GM20000 (cell line): Measurements from ENCODE around the gene RARRES2.

Source experiments
- DNase-seq: peaks from one replicate; pipeline ENCODE4 v3.0.0; 2012; ENCODE audit warnings: low spot score
- TF ChIP-seq, protein P1 (sequence below): IDR thresholded peaks from 2 replicates; pipeline ENCODE4 v1.5.1; 2012; ENCODE audit warnings: mild to moderate bottlenecking, control low read depth; ENCODE audit errors: extremely low read depth, missing control alignments

Gene RARRES2

DNA sequence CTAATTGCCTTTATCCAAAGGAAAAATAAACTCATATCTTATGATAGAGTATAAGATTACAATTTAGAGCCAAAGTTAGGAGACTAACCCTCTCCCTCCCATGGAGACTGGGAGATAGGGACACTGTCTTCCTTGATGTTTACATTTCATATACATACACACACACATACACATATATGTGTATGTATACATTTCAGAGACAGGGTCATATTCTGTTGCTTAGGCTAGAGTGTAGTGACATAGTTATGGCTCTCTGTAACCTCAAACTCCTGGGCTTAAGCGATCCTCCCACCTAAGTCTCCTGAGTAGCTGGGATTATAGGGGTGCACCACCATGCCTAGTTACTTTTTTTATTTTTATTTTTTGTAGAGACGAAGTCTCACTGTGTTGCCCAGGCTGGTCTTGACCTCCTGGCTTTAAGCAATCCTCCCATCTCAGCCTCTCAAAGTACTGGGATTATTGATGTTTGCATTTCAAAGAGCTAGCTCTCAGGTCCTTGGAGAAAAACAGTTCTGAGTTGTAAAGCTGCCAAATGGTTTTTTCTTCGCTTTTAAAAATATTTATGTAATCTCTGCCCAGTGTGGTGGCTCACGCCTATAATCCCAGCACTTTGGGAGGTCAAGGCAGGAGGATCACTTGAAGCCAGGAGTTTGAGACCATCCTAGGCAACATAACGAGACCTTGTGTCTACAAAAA lies 19.1 kb upstream of the RARRES2 start:
- TF ChIP-seq, protein P1, sequence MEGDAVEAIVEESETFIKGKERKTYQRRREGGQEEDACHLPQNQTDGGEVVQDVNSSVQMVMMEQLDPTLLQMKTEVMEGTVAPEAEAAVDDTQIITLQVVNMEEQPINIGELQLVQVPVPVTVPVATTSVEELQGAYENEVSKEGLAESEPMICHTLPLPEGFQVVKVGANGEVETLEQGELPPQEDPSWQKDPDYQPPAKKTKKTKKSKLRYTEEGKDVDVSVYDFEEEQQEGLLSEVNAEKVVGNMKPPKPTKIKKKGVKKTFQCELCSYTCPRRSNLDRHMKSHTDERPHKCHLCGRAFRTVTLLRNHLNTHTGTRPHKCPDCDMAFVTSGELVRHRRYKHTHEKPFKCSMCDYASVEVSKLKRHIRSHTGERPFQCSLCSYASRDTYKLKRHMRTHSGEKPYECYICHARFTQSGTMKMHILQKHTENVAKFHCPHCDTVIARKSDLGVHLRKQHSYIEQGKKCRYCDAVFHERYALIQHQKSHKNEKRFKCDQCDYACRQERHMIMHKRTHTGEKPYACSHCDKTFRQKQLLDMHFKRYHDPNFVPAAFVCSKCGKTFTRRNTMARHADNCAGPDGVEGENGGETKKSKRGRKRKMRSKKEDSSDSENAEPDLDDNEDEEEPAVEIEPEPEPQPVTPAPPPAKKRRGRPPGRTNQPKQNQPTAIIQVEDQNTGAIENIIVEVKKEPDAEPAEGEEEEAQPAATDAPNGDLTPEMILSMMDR = no peak
- no peak for DNase-seq

DNA sequence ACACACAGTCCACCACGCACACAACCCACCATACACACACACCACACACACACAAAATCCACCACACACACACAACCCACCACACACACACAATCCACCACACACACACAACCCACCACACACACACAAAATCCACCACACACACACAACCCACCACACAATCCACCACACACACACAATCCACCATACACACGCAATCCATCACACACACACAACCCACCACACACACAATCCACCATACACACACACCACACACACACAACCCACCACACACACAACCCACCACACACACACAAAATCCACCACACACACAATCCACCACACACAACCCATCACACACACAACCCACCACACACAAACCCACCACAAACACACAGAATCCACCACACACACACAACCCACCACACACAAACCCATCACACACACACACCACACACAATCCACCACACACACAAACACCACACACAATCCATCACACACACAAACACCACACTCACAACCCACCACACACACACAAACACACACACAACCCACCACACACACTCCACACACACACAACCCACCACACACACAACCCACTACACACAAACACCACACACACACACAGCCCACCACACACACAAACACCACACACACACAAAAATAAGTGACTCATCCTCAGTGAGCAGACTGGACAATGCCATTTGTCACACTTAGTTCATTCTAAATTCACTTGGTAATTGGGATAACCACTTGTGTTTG lies 18.4 kb upstream of the RARRES2 start:
- TF ChIP-seq, protein P1 = no peak
- DNase-seq = no peak

DNA sequence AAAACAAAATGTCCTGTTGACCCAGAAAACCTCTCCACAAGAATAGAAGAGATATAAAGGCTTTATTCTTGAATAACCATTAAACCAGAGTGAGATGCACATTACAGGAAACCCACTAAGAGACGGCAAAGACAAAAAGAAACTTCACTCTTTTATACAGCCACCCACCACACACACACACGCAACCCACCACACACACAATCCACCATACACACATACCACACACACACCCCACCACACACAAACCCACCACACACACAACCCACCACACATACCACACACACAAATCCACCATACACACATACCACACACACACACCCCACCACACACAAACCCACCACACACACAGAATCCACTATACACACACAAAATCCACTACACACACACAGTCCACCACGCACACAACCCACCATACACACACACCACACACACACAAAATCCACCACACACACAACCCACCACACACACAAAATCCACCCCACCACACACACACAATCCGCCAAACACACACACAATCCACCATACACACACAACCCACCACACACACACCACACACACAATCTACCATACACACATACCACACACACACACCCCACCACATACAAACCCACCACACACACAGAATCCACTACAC lies 17.7 kb upstream of the RARRES2 start:
- TF ChIP-seq, protein P1 = no peak
- no peak for DNase-seq

DNA sequence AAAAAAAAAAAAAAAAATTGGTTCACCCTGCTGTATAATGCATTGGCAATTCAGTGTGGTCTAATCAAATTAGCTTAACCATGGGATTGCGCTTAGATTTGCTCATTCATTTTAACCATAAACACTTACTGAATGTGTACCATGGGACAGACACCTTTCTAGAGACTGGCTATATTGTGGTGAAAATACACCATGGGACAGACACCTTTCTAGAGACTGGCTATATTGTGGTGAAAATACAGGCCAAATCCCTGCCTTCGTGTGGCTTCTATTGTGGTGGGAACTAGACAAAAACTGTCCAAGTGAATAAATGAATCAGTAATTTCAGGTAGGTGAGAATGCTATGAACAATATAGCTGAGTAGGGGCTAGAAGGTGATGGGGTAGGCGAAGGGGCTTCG lies 17.0 kb upstream of the RARRES2 start:
- TF ChIP-seq, protein P1 = no peak
- DNase-seq = no peak

DNA sequence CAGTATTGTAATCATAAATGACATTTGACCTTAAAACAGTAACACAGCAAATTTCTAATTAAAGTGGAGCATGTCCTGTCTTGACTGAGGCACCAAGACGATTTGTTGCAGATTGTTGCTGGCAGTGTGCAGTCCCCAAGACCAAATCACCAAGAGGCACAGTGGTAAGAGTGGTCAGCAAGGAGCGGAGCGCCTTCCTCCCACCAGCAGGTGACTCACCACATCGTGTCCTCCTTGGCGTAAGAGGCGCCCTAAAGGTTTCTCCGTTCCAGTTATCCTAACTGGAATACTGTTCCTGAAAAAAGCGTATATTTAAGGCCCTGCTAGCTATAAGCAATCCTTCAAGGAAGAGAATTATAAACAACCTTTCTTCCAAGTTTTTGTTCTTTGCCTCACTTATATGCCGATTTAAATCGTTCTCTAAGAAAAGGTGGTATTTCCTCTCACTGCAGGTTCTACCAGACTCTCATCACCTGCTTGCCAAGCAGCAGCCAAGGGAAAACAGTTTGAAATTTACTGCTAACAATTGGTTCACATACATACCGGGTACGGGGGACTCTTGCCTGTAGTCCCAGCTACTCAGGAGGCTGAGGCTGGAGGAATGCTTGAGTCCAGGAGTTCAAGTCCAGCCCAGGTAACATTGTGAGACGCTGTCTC lies 16.5 kb upstream of the RARRES2 start:
- TF ChIP-seq, protein P1 = no peak
- no peak for DNase-seq

DNA sequence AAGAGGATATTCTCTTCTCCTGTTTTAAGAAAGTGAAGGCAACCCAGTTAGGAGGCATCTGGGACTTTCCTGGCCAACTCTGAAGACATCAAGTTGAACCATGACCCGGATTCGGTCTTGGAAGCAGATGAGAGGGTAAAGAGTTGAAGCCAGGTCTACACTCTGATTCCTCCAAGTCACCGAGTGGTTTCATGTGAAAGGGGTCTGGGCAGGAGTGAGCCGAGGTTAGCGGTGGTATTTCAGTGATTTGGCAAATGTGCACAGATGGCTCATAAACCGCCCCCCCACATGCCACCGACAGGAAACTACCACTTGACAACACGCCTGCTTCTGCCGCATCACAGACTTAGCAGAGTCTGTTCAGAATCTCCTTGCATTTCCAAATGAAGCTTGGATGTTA lies 15.8 kb upstream of the RARRES2 start:
- TF ChIP-seq, protein P1 = no peak
- DNase-seq = no peak
